Measurements from ENCODE around the gene SRGAP1. TPM values are rescaled to one million over a fixed set of nuclear protein-coding genes. Genes with fewer than 3 reads are reported as not detected.
A peak's percentile ranks its signal among the peaks of the same experiment; 100 is the strongest.
"Not testable (repeated sequence)": the region's sequence is repeated elsewhere in the genome, so short reads cannot be mapped to it uniquely, and the experiment has no call there.

SRGAP1 gene
- total RNA-seq, 1 experiment from 2014 or later: 4.5 TPM

- DNase-seq (ENCODE audit: low read depth): no peak
Observed at GRCh38 chr12:64044191-64044590, 199.7 kb downstream of the SRGAP1 start.

GRCh38 chr12:64051057-64051456, 206.6 kb downstream of the SRGAP1 start:
- DNase-seq (ENCODE audit: low read depth): no peak

GRCh38 chr12:64053117-64053516, 208.6 kb downstream of the SRGAP1 start:
- no peak for DNase-seq (ENCODE audit: low read depth)

- DNase-seq (ENCODE audit: low read depth): no peak
Observed at GRCh38 chr12:64054079-64054520, 209.6 kb downstream of the SRGAP1 start.

DNA sequence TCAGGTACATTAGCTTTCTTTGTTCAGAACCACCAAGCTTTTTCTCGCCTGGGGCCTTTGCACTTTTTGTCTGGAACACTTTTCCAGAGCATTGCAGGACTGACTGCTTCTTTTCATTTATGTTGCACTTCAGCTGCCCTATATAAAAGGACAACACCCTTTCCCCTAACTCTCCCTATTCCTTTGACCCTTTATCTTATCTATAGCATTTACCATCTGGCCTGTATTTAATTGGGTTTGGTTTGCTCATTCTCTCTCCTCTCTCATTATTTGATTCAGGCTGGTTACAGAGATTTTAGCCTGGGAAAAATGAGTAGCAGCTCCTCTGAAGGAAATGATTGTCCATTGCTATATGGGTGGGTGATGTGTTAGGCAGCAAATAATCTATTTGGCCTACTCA, 212.2 kb downstream of the SRGAP1 start:
- no peak for DNase-seq (ENCODE audit: low read depth)

DNA sequence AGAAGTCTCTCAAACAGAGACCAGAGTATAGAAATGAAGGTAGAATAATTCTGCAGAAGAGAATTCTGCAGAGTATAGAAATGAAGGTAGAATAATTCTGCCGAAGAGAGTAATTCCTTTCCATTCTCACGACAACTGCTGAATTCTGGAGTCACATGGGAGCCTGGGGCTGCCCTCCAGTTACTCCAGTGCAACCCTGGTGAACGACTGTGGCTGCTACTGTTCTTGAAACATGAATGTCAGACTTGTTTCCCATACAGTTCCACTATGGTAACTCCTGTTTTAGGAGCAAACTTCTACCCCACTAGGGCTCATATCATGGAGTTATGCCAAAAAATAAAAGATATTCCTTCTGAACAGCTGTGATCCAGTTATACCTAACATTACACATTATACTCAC, 213.2 kb downstream of the SRGAP1 start:
- DNase-seq (ENCODE audit: low read depth): no peak

DNA sequence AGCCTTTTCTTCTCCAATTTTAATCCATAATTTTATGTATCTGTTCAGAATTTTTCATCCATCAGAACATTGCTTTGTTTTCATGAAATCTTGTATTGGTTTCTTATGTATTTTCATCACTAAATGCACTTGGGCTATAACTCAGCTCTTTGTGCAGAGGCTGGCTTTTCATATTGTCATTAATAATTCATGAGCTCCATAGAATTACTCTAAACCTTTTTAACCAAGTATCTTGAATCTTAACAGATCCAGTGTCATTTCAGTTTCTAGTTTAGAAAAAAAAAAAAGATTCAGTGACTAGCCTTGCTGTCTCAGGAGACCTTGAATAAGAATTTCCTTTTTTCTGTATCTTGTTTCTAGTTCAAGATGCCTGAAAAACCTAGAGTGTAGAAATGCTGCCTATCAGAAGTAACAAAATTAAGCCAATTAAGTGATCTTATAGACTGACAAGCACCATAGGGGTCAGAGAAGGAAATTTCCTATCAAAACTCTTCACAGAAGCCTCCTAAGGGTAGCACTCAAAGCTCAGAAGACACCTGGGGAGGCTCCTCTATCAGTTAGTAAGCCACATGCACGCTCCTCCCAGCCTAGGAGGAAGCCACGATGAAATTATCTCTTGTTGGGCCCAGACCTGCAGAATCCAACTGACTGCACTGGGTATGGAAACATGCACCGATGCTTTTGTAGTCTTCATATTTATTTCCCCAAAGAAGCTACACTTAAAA, 214.2 kb downstream of the SRGAP1 start:
- DNase-seq (ENCODE audit: low read depth): no peak

DNA sequence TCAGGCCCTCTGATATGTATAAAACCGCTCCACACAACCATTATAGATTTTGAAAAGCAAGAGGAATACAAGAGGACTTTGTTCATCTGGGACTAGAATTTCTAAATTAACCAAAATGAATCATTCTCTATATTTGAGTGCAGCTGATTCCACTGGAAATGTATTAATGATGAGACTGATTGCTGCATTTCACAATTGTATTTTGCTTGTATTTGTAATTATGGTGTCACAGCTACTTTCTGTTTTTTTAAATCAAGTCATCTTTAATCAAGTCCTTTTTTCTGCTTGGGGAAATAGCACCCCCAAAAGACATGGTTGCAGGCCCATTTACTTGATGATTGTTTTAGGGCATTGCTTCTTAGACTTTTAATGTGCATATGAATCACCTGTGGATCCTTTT, 215.2 kb downstream of the SRGAP1 start:
- no peak for DNase-seq (ENCODE audit: low read depth)

DNA sequence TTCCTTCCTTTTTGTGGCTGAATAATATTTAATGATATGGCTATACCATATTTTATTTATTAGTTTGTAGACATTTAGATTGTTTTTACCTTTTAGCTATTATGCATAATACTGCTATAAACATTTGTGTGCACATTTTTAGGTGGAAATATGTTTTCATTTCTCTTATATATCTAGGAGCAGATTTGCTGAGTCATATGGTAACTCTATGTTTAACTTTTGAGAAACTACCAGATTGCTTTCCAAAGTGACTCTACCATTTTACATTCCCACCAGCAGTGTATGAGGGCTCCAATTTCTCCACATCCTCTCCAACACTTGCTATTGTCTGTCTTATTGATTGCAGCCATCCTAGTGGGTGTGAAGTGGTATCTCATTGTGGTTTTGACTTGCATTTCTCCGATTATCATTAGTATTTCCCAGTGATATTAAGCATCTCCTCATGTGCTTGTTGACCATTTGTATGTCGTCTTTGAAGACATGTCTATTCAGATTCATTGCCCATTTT, 217.4 kb downstream of the SRGAP1 start:
- DNase-seq (ENCODE audit: low read depth): no peak

- no peak for DNase-seq (ENCODE audit: low read depth)
Observed at GRCh38 chr12:64063121-64063520, 218.6 kb downstream of the SRGAP1 start.

GRCh38 chr12:64064240-64064639, 219.7 kb downstream of the SRGAP1 start:
- no peak for DNase-seq (ENCODE audit: low read depth)

GRCh38 chr12:64064706-64065105, 220.2 kb downstream of the SRGAP1 start:
- DNase-seq (ENCODE audit: low read depth): no peak

DNA sequence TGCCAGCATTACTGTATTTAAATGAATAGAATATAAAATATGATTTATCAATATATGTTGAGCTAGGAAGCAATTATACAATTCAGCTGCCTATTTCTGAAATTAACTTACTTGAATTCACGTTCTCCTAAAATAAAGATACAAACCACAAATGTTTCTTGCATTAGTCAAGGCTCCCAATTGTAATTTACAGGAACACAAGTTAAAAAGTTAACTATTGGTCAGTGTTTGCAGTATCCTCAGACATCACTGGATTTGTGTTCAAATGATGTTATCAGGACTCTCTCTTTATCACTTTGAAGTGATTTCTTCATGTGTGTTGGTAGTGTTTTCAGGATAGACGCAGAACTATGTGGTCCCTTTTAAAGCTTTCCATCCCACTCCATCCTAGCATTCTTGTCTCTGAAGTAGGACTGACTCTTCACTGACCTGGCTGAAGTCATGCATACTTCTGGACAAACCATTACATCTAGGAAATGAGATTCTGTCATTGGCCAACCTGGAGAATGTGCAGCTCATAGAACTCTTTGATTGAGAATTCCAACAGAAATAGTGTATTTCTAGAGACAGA, 221.5 kb downstream of the SRGAP1 start:
- peak; percentile 41 for DNase-seq (ENCODE audit: low read depth)

- no peak for DNase-seq (ENCODE audit: low read depth)
Observed at GRCh38 chr12:64066776-64067175, 222.3 kb downstream of the SRGAP1 start.

DNA sequence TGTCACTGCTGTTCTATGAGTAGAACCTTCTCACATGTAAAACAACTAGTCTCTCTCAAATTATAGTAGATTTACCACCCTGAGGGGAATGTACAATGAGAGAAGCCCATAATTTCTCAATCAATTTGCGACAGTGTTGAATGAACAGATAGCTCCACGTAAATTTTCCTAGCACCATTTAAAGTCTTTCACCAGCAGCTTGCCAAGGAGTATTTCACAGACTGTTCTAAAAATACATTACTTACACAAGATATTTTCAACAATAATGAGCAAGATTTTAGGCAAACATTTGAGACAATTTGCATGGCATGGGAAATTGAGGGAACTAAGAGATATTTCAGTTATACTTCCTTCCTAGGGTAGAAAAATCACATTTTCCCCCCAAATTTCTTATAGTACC, 226.0 kb downstream of the SRGAP1 start:
- no peak for DNase-seq (ENCODE audit: low read depth)

GRCh38 chr12:64072916-64073575, 228.5 kb downstream of the SRGAP1 start:
- no peak for DNase-seq (ENCODE audit: low read depth)

GRCh38 chr12:64076565-64076964, 232.1 kb downstream of the SRGAP1 start:
- not testable (repeated sequence) for DNase-seq (ENCODE audit: low read depth)

DNA sequence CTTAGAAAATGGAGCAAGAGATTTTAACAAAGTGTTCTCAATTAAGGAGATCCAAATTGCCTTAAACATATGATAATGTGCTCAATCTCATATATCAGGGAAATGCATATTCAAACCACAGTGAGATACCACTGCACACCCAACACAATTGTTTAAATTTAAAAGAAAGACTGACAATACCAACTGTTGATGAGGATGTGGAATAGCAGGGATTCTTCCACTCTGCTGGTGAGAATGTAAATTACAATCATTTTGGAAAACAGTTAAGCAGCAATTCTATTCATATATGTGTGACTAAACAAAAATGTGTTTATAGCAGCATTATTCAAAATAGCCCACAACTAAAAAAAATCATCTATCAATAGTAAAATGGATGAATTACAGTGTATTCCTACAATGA, 233.4 kb downstream of the SRGAP1 start:
- no peak for DNase-seq (ENCODE audit: low read depth)

DNA sequence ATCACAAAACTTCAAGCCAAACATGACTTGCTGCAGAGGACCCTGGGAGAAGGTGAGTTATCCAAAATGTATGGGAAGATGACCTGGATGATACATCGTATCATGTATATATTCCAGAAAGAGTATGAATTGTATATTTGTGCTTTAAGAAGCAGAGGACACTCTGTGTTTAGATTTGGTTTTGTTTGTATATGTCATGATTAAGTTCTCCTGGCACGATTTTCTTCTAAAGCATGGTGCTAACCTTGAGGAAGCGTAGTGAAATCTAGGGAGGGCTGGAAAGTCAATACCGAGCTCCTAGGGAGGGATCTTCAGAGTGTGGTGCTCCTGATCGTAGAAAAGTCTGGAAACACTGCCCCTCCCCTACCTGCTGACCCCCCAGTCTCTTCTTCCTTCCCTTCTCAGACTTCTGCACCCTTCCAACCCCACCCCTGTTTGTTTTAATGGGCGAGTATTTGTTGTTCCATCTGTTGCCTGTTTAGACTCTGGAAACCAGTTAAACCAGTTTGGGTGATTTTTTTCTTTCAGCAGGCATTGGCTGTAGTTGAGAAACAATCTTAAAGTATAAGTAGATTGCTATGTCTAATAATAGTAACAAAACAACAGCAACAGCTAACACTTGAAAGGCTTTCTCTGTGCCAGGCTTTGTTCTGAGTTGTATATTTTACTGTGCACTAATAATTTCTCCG, 236.0 kb downstream of the SRGAP1 start:
- DNase-seq (ENCODE audit: low read depth): no peak

DNA sequence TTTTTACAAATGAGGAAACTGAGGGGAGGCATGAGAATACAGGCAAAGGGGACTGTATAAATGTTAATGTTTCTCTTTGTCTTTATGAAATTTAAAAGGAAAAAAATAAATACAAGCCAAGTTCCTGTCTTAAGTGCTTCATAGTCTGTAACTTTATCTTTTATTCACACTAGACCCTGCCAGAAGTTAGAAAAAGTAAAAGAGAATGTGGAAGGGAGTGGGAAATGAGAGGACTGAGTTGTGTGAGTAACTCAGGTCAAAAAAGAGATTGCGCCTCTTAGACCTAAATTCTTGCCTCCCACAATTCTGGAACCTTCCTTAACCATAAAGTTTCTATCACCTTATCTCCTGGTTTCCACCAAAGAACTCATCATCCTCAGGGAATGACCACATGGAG, 236.5 kb downstream of the SRGAP1 start:
- DNase-seq (ENCODE audit: low read depth): no peak

- DNase-seq (ENCODE audit: low read depth): no peak
Observed at GRCh38 chr12:64082116-64082515, 237.6 kb downstream of the SRGAP1 start.

- no peak for DNase-seq (ENCODE audit: low read depth)
Observed at GRCh38 chr12:64082866-64083268, 238.4 kb downstream of the SRGAP1 start.

All from M059J (cell line).